GM12878 (cell line): ENCODE results near the gene ASB7. TPM values are rescaled to one million over a fixed set of nuclear protein-coding genes. Genes with fewer than 3 reads are reported as not detected.
"Not testable (repeated sequence)": the region's sequence is repeated elsewhere in the genome, so short reads cannot be mapped to it uniquely, and the experiment has no call there.

Experiments
- ATAC-seq: fragments of 200-7000 bp; cut with Tn5 transposase; 3 replicates; pipeline ENCODE4 v1.9.1; 2020; ENCODE audit warnings: mild to moderate bottlenecking, moderate library complexity
- BruUV-seq: library from RNA; stranded (reverse); fragments of 400-500 nt; replicated peaks from 2 replicates; lab custom pipeline; 2021; lab: Mats Ljungman, UMichigan
- CTCF ChIA-PET: fragments of 300-600 bp; sonication (Branson Sonifier 250); formaldehyde crosslinking; extraction: SDS; loops from one replicate; lab custom pipeline; 2021; ENCODE audit warnings: inconsistent platforms; lab: Yijun Ruan, JAX
- POLR2A ChIA-PET: fragments of 350-600 bp; formaldehyde crosslinking; extraction: SDS; loops from one replicate; lab custom pipeline; 2021; ENCODE audit warnings: inconsistent platforms; lab: Charles Lee
- RAD21 ChIA-PET: fragments of 300-600 bp; sonication (Branson Sonifier 250); formaldehyde crosslinking; loops from one replicate; lab custom pipeline; 2023; ENCODE audit warnings: antibody characterized with exemption; ENCODE audit not compliant: unreplicated experiment; lab: Charles Lee
- SMC1A ChIA-PET: fragments of 300-600 bp; sonication (Branson Sonifier 250); formaldehyde crosslinking; loops from one replicate; lab custom pipeline; 2023; ENCODE audit not compliant: unreplicated experiment, uncharacterized antibody; lab: Charles Lee
- DNase-seq: peaks from one replicate; pipeline ENCODE4 v3.0.0-alpha.2; 2011; ENCODE audit warnings: low read depth, low spot score
- FAIRE-seq: peaks from 3 replicates; lab custom pipeline; 2011; peaks lifted over from hg19 to GRCh38; lab: Jason Lieb, UNC
- H2AFZ ChIP-seq: 2 replicates; pipeline ENCODE4 v1.6.0; 2011; ENCODE audit warnings: low read depth, low read length, control low read depth; ENCODE audit not compliant: control insufficient read depth
- H3K27ac ChIP-seq: 2 replicates; pipeline ENCODE4 v1.5.1; 2011; ENCODE audit warnings: control low read depth; ENCODE audit not compliant: control insufficient read depth, insufficient read depth
- H3K27me3 ChIP-seq, 2 experiments: replicated peaks in 1 of 2; 2 replicates each; pipeline versions ENCODE4 v1.6.0 to v1.6.1; 2011; ENCODE audit warnings: low read length in 1 of 2; ENCODE audit not compliant: control insufficient read depth in 2 of 2, insufficient read depth in 2 of 2
- H3K36me3 ChIP-seq, 2 experiments: 2 replicates each; pipeline ENCODE4 v1.5.1; 2011; ENCODE audit warnings: low read length in 1 of 2; ENCODE audit not compliant: control insufficient read depth in 2 of 2, insufficient read depth in 2 of 2
- H3K4me1 ChIP-seq: 2 replicates; pipeline ENCODE4 v1.6.1; 2011; ENCODE audit warnings: mild to moderate bottlenecking, low read length, moderate library complexity, mixed read lengths; ENCODE audit not compliant: control insufficient read depth, insufficient read depth
- H3K4me2 ChIP-seq: 2 replicates; pipeline ENCODE4 v1.6.0; 2011; ENCODE audit warnings: control low read depth; ENCODE audit not compliant: control insufficient read depth, insufficient read depth
- H3K4me3 ChIP-seq: fragments of 200-600 bp; sonication (generic); 2 replicates; pipeline ENCODE4 v1.5.1; 2016
- H3K79me2 ChIP-seq: 2 replicates; pipeline ENCODE4 v1.6.0; 2011; ENCODE audit warnings: low read length; ENCODE audit not compliant: control insufficient read depth, insufficient read depth
- H3K9ac ChIP-seq: 2 replicates; pipeline ENCODE4 v1.8.0; 2011; ENCODE audit warnings: low read length, control low read depth, mixed read lengths; ENCODE audit not compliant: control insufficient read depth, insufficient read depth
- H3K9me3 ChIP-seq: replicated peaks from 3 replicates; pipeline ENCODE4 v1.5.1; 2011; ENCODE audit warnings: mild to moderate bottlenecking, low read length; ENCODE audit not compliant: control insufficient read depth, insufficient read depth
- H4K20me1 ChIP-seq: 2 replicates; pipeline ENCODE4 v1.6.0; 2011; ENCODE audit not compliant: control insufficient read depth, insufficient read depth
- BHLHE40 ChIP-seq, 2 experiments: fragments of 450-650 bp in 1 of 2; IDR thresholded peaks; 2 replicates each; pipeline ENCODE4 v1.6.1; 2011 to 2017; ENCODE audit warnings: low read depth in 2 of 2, borderline replicate concordance in 1 of 2, improper control_type of control experiment in 1 of 2, low read length in 1 of 2, mild to moderate bottlenecking in 1 of 2
- CHD2 ChIP-seq: IDR thresholded peaks from 2 replicates; pipeline ENCODE4 v1.6.1; 2011; ENCODE audit warnings: low read depth, low read length, improper control_type of control experiment, borderline replicate concordance
- EGR1 ChIP-seq, 2 experiments: IDR thresholded peaks; 1 replicate in 1 of 2; 2 replicates in 1 of 2; pipeline ENCODE4 v1.6.1; 2011 to 2012; ENCODE audit warnings: low read depth in 2 of 2, low read length in 2 of 2, borderline replicate concordance in 1 of 2, mild to moderate bottlenecking in 1 of 2, moderate library complexity in 1 of 2
- IRF5 ChIP-seq: fragments of 450-650 bp; IDR thresholded peaks from 2 replicates; pipeline ENCODE4 v1.6.1; 2017; ENCODE audit warnings: borderline replicate concordance
- JUND ChIP-seq: IDR thresholded peaks from 2 replicates; pipeline ENCODE4 v1.6.1; 2012; ENCODE audit warnings: low read depth, mild to moderate bottlenecking, low read length, improper control_type of control experiment, moderate library complexity
- KDM1A ChIP-seq: fragments of 200-600 bp; sonication (generic); IDR thresholded peaks from 2 replicates; pipeline ENCODE4 v1.6.1; 2016; ENCODE audit warnings: borderline replicate concordance
- LARP7 ChIP-seq: fragments of 450-650 bp; IDR thresholded peaks from 2 replicates; pipeline ENCODE4 v1.6.1; 2017; ENCODE audit warnings: mild to moderate bottlenecking
- NR2F1 ChIP-seq: fragments of 450-650 bp; conservative IDR thresholded peaks from 2 replicates; pipeline ENCODE4 v1.6.1; 2017; ENCODE audit warnings: mild to moderate bottlenecking
- PML ChIP-seq: IDR thresholded peaks from 2 replicates; pipeline ENCODE4 v1.6.1; 2012; ENCODE audit warnings: low read length, inconsistent platforms
- POLR2A ChIP-seq: IDR thresholded peaks from 2 replicates; pipeline ENCODE4 v1.6.1; 2011; ENCODE audit warnings: low read depth, mild to moderate bottlenecking, low read length
- RAD51 ChIP-seq: fragments of 450-650 bp; IDR thresholded peaks from 2 replicates; pipeline ENCODE4 v1.6.1; 2016; ENCODE audit warnings: moderate library complexity, mild to moderate bottlenecking, inconsistent platforms
- RCOR1 ChIP-seq: conservative IDR thresholded peaks from 2 replicates; pipeline ENCODE4 v1.6.1; 2012; ENCODE audit warnings: low read depth, low read length, improper control_type of control experiment
- SUZ12 ChIP-seq: fragments of 200-600 bp; sonication (generic); IDR thresholded peaks from one replicate; pipeline ENCODE4 v1.6.1; 2018; ENCODE audit warnings: antibody characterized with exemption, mild to moderate bottlenecking; ENCODE audit not compliant: unreplicated experiment
- USF1 ChIP-seq: IDR thresholded peaks from 2 replicates; pipeline ENCODE4 v1.6.1; 2011; ENCODE audit warnings: borderline replicate concordance, low read depth, mild to moderate bottlenecking, moderate library complexity, mixed read lengths, low read length; ENCODE audit not compliant: insufficient read depth; ENCODE audit errors: extremely low read length
- ZSCAN29 ChIP-seq: fragments of 450-650 bp; IDR thresholded peaks from 2 replicates; pipeline ENCODE4 v1.6.1; 2017; ENCODE audit warnings: mild to moderate bottlenecking, moderate library complexity
- ZZZ3 ChIP-seq: IDR thresholded peaks from 2 replicates; pipeline ENCODE4 v1.6.1; 2011; ENCODE audit warnings: low read depth; ENCODE audit not compliant: control insufficient read depth, insufficient read length
- WGBS: methylation state at CpG from one replicate; pipeline ENCODE4 v1.1.6; 2016; ENCODE audit warnings: low lambda C conversion rate; ENCODE audit not compliant: insufficient replicate concordance, insufficient coverage; ENCODE audit errors: missing lambda C conversion rate; 5-methylcytosine and 5-hydroxymethylcytosine counted together
- in situ Hi-C: fragments of 300-500 bp; cut with MboI; formaldehyde crosslinking; loops from 9 replicates; pipeline ENCODE4 v1.14.3; 2018; ENCODE audit warnings: mixed read lengths
- intact Hi-C: fragments of 100-400 bp; cut with micrococcal nuclease; formaldehyde crosslinking; loops from one replicate; pipeline ENCODE4 v1.14.2; 2022; ENCODE audit not compliant: unreplicated experiment
- polyA plus RNA-seq, 11 experiments: library from polyadenylated mRNA; depleted of rRNA in 4 of 11; unstranded in 6 of 11; stranded (reverse) in 5 of 11; fragments of >200 nt; fragmentation: Nextera tagmentation in 4 of 11; fragmentation: Illumina TruSeq in 1 of 11; extraction: Ambion mirVana in 4 of 11; extraction: Trizol in 1 of 11; gene quantifications; 1 replicate in 1 of 11; 2 replicates in 10 of 11; pipeline versions ENCODE4 v1.2.1 to v1.2.3, GENCODE V29; 2011 to 2016; ENCODE audit warnings: inconsistent platforms in 2 of 11, missing spikeins in 2 of 11, low read depth in 1 of 11
- total RNA-seq, 4 experiments: library from RNA; depleted of rRNA in 3 of 4; stranded (reverse); fragments of >200 nt in 3 of 4; fragmentation: Illumina TruSeq in 1 of 4; extraction: Trizol in 1 of 4; gene quantifications; 2 replicates each; pipeline versions ENCODE4 v1.2.1 to v1.2.3, GENCODE V29; 2013 to 2021
- TF ChIP-seq, protein P1 (sequence below): IDR thresholded peaks from 2 replicates; pipeline ENCODE4 v1.6.1; 2011; ENCODE audit warnings: low read depth, mild to moderate bottlenecking, low read length, moderate library complexity, borderline replicate concordance; ENCODE audit errors: extremely low read depth

Gene ASB7
- total and polyA plus RNA-seq, 10 of the 15 experiments (the other 5 are each of a cell fraction or from before 2014, with no cell fraction given) = 2.7 to 13.9 (median 8.6) TPM

GRCh38 chr15:100672959-100673358 is 70.6 kb downstream of the ASB7 start:
- RAD21 ChIA-PET = no interaction called here
- Histone ChIP-seq H3K4me1 (no peaks in the 10 kb centered on the region), H3K27ac (no peak overlapping the region), H3K9ac (no peak overlapping the region), H3K4me2 (no peak overlapping the region), H2AFZ (no peak overlapping the region), H3K79me2 (no peaks in the 10 kb centered on the region), H3K27me3 (no peaks in the 10 kb centered on the region), H4K20me1 (no peaks in the 10 kb centered on the region), H3K9me3 (no peaks in the 10 kb centered on the region), H3K36me3 (no peaks in the 10 kb centered on the region), H3K4me3 (no peak overlapping the region)
- FAIRE-seq = no peak
- intact Hi-C loops = loop anchor here (1.0 to 2.0 kb wide), 2 partner anchors 200 to 334 kb away; no protein-coding TSS in a partner anchor
- TF ChIP-seq SUZ12 (no peak), PML (no peak), IRF5 (no peak), CHD2 (no peak), LARP7 (no peak), ZZZ3 (no peak), BHLHE40 (IDR thresholded peaks at IDR 0.05; ENCODE audit: borderline replicate concordance in 1 of 2, low read depth in 2 of 2, low read length in 1 of 2) (no peak), JUND (no peak), EGR1 (IDR thresholded peaks at IDR 0.05; ENCODE audit: borderline replicate concordance in 1 of 2, low read depth in 2 of 2, low read length in 2 of 2) (no peak), POLR2A (no peak), RAD51 (no peak), ZSCAN29 (no peak), NR2F1 (no peak), RCOR1 (no peak), KDM1A (no peak), USF1 (no peak)
- TF ChIP-seq, protein P1, sequence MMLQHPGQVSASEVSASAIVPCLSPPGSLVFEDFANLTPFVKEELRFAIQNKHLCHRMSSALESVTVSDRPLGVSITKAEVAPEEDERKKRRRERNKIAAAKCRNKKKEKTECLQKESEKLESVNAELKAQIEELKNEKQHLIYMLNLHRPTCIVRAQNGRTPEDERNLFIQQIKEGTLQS = no peak
- in situ Hi-C loops = no loop called here
- SMC1A ChIA-PET = no interaction called here
- 42% methylated on average over 5 of the region's 5 CpGs for WGBS
- no TSS peak for BruUV-seq
- no peak for DNase-seq
- ATAC-seq = no peak
- POLR2A ChIA-PET = no interaction called here
- CTCF ChIA-PET = interaction anchor here (0.9 to 1.2 kb wide), 2 partner anchors 200 to 335 kb away, joined by 3 read pairs; no protein-coding TSS in a partner anchor

DNA sequence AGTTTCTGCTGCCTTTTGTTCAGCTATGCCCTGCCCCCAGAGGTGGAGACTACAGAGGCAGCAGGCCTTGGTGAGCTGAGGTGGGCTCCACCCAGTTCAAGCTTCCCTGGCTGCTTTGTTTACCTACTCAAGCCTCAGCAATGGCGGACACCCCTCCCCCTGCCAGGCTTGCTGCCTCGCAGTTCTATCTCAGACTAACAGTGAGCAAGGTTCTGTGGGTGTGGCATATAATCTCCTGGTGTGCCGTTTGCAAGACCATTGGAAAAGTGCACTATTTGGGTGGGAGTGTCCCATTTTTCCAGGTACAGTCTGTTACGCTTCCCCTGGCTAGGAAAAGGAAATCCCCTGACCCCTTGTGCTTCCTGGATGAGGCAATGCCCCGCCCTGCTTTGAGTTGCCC is 76.8 kb downstream of the ASB7 start:
- CTCF ChIA-PET, FAIRE-seq, H2AFZ ChIP-seq, H3K27ac ChIP-seq, RAD21 ChIA-PET, in situ Hi-C loops, intact Hi-C loops, H3K4me2 ChIP-seq, H3K4me1 ChIP-seq, H3K79me2 ChIP-seq, ATAC-seq, DNase-seq, H4K20me1 ChIP-seq, BruUV-seq, H3K9me3 ChIP-seq, POLR2A ChIA-PET, H3K9ac ChIP-seq, H3K27me3 ChIP-seq, SMC1A ChIA-PET, H3K4me3 ChIP-seq, H3K36me3 ChIP-seq: not testable (repeated sequence)
- WGBS = 16% methylated on average over 5 of the region's 5 CpGs
